Fibroblast of skin of back (primary cell): ENCODE data around the gene SPATA16. TPM values are rescaled to one million over a fixed set of nuclear protein-coding genes. Genes with fewer than 3 reads are reported as not detected.
"Not testable (repeated sequence)": the region's sequence is repeated elsewhere in the genome, so short reads cannot be mapped to it uniquely, and the experiment has no call there.

ENCODE experiments used
- DNase-seq: peaks from one replicate; pipeline ENCODE4 v3.0.0-alpha.2; 2013
- polyA plus RNA-seq, 2 experiments: library from polyadenylated mRNA; unstranded; fragments of 120-200 nt; gene quantifications; one replicate each; pipeline ENCODE4 v1.2.1, GENCODE V29; 2013; ENCODE audit not compliant: insufficient read length in 2 of 2

Gene SPATA16, protein sequence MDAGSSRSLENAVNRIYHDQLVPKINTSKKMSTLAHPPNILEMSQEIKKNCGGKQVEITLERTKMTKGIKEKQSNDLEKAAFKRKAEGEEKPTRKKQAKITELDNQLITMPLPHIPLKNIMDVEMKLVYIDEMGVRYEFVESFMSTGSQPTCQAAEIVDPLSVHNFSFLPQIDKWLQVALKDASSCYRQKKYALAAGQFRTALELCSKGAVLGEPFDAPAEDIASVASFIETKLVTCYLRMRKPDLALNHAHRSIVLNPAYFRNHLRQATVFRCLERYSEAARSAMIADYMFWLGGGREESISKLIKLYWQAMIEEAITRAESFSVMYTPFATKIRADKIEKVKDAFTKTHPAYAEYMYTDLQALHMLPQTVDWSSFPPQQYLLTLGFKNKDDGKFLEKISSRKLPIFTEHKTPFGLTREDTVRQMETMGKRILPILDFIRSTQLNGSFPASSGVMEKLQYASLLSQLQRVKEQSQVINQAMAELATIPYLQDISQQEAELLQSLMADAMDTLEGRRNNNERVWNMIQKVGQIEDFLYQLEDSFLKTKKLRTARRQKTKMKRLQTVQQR
- polyA plus RNA-seq (2013, experiment 1 of 2; ENCODE audit: insufficient read length) = not detected
- polyA plus RNA-seq (2013, experiment 2 of 2; ENCODE audit: insufficient read length) = not detected

- DNase-seq = no peak
Observed at GRCh38 chr3:173140986-173141385, at the start of gene SPATA16. SPATA16 (minus strand) TSS chr3:173141235; CDS start chr3:173117731, 23,504 bp downstream.

- not testable (repeated sequence) for DNase-seq
Observed at GRCh38 chr3:173183022-173183421, 42.0 kb upstream of the SPATA16 start.

GRCh38 chr3:173173652-173174051 is 32.6 kb upstream of the SPATA16 start:
- no peak for DNase-seq

- not testable (repeated sequence) for DNase-seq
Observed at GRCh38 chr3:173159139-173159538, 18.1 kb upstream of the SPATA16 start.

- not testable (repeated sequence) for DNase-seq
Observed at GRCh38 chr3:173156533-173156932, 15.5 kb upstream of the SPATA16 start.

- DNase-seq = no peak
Observed at GRCh38 chr3:173153631-173154030, 12.6 kb upstream of the SPATA16 start.

GRCh38 chr3:173139420-173139819 is 1.6 kb downstream of the SPATA16 start:
- DNase-seq = no peak

GRCh38 chr3:173138026-173138425 is 3.0 kb downstream of the SPATA16 start:
- no peak for DNase-seq

DNA sequence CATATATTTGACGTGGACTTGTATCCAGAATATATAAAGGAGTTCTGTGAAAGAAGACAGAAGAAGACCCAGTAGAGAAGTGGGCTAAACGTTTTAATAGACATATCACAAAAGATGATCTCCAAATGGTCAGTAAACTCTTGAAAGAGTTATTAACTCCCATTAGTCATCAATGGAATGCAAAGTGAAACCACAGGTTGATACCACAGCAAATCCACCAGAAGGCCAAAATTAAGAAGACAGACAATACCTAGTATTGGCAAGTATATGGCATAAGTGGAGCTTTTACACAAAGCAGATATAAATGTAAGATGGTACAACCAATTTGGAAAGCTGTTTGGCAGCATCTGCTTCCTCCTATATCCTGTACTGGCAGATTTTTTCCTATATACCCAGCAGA is 6.0 kb downstream of the SPATA16 start:
- peak; percentile 3 for DNase-seq

DNA sequence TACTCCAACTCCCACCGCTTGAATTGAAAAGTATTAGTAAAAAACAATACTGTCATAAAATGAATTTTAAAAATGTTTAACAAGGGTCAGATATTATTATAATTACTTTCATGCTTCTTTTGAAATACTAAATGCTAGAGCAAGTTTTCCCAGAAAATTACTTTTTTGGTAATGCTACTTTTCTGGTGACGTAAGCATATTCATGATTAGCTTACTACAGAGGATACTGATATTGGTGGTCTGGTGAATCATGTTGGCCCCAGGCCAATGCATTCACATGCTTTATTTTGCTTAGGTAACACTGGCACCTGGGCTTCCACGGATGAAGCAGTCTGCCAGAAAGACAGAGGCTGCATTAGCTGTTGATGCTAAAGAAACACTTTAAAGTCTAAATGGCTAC is 12.4 kb downstream of the SPATA16 start:
- no peak for DNase-seq

GRCh38 chr3:173111321-173111720 is 29.7 kb downstream of the SPATA16 start:
- no peak for DNase-seq

- peak; percentile 11 for DNase-seq
Observed at GRCh38 chr3:173109143-173109542, 31.9 kb downstream of the SPATA16 start.

GRCh38 chr3:173103469-173103868 is 37.6 kb downstream of the SPATA16 start:
- no peak for DNase-seq

GRCh38 chr3:173098959-173099358 is 42.1 kb downstream of the SPATA16 start:
- no peak for DNase-seq

GRCh38 chr3:173096994-173097785 is 43.8 kb downstream of the SPATA16 start:
- DNase-seq = peak; percentile 32

- no peak for DNase-seq
Observed at GRCh38 chr3:173096140-173096539, 44.9 kb downstream of the SPATA16 start.

DNA sequence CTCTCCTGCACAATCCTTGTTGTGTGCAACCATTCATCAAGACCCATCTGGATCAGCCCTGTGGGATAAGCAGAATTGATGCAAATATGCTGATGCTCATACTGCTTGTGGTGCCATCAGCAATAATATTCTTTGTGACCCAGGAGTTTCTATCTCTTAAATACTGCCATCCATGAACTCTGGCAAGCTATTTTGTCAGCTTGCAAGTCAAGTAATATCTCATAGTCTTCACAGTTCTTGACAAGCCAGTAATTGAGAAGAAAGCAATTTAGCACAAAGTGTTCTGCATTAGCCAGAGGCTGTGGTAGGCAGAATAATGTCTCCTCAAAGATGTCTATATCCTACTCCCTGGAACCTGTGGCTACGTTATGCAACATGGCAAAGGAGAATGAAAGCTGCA is 49.0 kb downstream of the SPATA16 start:
- no peak for DNase-seq

DNA sequence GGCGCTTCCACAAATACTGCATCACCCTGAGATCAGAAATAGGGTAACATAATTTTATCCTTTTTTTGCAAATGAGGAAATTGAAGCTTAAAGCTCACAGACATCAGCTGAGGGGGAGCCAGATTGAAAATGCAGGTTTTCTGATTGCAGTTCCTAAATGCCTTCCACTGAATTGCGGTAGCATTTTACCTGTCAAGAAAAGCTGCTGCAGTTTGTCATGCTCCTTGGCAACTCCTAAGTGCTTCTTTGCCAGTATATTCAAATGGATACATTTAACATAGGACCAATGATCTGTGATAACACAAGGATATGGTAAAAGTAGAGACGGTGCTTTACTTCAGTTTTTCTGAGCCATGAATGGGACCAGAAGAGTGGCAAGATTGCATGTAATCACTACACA is 50.5 kb downstream of the SPATA16 start:
- DNase-seq = no peak

DNA sequence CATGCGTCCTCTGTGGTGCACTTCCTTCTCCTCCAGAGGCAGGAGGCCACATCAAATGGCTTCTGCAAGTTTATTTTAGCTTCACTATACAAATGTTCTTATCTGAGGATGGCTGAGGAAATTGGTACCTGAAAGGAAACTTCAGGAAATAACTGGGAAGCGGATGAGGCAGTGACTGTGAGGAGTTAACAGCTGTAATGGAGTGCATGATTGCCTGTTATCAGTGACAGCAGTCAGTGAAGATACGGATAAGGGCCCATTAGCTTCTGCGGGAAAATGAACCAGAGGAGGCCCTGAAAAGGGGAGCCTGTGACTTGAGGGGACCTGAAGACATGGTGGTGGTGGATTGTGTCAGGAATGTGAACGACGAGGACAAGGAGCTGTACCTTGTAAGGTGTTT is 51.8 kb downstream of the SPATA16 start:
- DNase-seq = no peak

DNA sequence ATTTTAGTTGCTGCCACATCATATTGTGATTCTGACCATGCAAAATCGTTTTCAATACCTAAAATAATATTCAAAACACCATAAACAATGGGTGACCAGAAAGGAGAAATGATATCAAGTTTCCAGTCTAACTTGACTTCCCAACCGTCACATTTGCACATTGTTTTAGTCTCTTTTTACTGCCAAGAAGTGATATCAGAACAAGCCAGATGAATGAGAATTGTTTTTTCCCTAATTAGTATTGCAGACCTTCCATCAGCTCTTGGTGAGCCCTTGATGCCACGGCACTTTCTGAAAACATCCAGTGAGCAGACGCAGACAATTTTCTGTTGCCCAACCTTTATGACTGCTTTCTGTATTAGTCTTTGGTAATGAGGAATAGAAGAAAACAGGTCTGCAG is 62.5 kb downstream of the SPATA16 start:
- DNase-seq = no peak

DNA sequence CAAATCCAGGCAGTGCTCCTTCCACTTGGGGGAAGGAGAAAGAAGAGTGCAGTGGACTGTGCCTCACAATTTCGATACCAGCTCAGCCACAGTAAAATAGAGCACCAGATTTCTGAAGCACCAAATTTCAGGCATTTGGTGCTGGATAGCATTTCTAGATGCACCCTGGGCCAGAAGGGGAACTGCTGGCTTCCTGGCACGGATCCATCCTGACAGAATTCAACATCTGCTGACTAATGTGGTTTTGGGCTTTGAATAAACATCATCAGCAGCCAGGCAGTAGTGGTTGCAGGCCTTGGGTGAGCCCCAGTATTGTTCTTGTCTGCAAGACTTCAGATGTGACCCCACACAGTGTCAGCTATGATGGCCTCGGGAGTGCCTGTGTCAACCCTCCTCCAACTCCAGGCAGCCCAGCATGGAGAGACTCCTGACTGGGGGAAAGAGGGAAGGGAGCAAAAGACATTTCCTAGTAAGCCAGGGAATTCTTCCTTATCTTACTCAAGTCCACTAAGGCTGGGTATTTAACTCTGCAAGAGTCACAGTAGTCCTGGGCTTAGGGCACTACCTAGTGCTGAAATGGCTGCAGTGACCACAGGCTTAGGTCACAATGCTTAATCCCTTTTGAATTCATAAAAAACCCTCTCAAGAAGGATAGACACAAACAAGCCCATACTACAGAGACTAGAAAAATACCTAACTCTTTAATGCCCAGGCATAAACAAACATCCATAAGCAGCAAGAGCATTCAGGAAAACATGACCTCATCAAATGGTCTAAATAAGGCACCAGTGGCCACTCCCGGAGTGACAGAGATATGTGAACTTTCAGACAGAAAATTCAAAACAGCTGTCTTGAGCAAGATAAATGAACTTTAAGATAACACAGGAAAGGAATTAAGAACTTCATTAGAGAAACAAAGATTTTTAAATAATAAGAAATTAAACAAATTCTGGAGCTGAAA is 74.7 kb downstream of the SPATA16 start:
- peak; percentile 68 for DNase-seq

DNA sequence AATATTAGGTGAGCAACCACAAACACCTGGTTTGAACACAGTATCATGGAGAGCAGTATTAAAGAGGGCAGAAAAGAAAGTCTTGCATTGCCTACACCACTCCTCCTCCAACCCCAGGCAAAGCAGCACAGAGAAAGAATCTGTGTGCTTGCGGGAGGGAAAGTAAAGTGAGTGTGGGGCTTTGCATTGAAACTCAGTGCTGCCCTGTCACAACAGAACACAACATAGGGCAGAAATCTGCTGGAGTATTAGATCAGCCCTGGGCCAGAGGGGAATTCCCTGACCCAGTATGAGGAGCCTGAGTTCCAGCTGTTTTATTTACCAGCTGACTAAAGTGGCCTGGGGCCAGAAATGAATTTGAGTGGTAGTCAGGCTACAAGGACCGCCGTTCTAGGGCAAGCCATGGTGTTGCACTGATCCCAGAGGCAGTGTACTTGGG is 75.5 kb downstream of the SPATA16 start:
- DNase-seq = peak; percentile 18
